Calu3 (cell line): ENCODE data around the gene MINDY1. TPM values are rescaled to one million over a fixed set of nuclear protein-coding genes. Genes with fewer than 3 reads are reported as not detected.
A peak's percentile ranks its signal among the peaks of the same experiment; 100 is the strongest.

Experiments used
- BruUV-seq: library from RNA; stranded (reverse); fragments of 400-500 nt; replicated peaks from 2 replicates; lab custom pipeline; 2021; lab: Mats Ljungman, UMichigan
- CTCF ChIA-PET: fragments of 300-600 bp; sonication (Branson Sonifier 250); formaldehyde crosslinking; loops from one replicate; lab custom pipeline; 2022; ENCODE audit warnings: antibody characterized with exemption; lab: Charles Lee
- DNase-seq: peaks from one replicate; pipeline ENCODE4 v3.0.0; 2022
- H3K27ac Mint-ChIP-seq: one replicate; pipeline ENCODE4 v1.8.0; 2022; ENCODE audit warnings: mixed read lengths; ENCODE audit not compliant: unreplicated experiment
- H3K27me3 Mint-ChIP-seq: one replicate; pipeline ENCODE4 v1.8.0; 2022; ENCODE audit warnings: mixed read lengths; ENCODE audit not compliant: unreplicated experiment
- H3K36me3 Mint-ChIP-seq: one replicate; pipeline ENCODE4 v1.8.0; 2022; ENCODE audit warnings: mild to moderate bottlenecking, moderate library complexity, mixed read lengths; ENCODE audit not compliant: insufficient read depth, unreplicated experiment
- H3K4me1 Mint-ChIP-seq: one replicate; pipeline ENCODE4 v1.8.0; 2022; ENCODE audit warnings: mild to moderate bottlenecking, low read depth, mixed read lengths; ENCODE audit not compliant: unreplicated experiment
- H3K4me3 Mint-ChIP-seq: one replicate; pipeline ENCODE4 v1.8.0; 2022; ENCODE audit warnings: mild to moderate bottlenecking, low read depth, moderate library complexity, mixed read lengths; ENCODE audit not compliant: unreplicated experiment
- H3K9me3 Mint-ChIP-seq: one replicate; pipeline ENCODE4 v1.8.0; 2022; ENCODE audit warnings: low read depth, mixed read lengths; ENCODE audit not compliant: unreplicated experiment
- CTCF ChIP-seq: fragments of 200-600 bp; IDR thresholded peaks from one replicate; pipeline ENCODE4 v1.8.0; 2022; ENCODE audit warnings: antibody characterized with exemption; ENCODE audit not compliant: unreplicated experiment
- intact Hi-C: fragments of 100-400 bp; cut with micrococcal nuclease; formaldehyde crosslinking; loops from one replicate; pipeline ENCODE4 v1.10.0; 2022; ENCODE audit not compliant: unreplicated experiment
- total RNA-seq: library from RNA; stranded (reverse); gene quantifications from 2 replicates; pipeline ENCODE4 v1.2.3, GENCODE V29; 2022

Gene MINDY1
- total RNA-seq, 1 experiment from 2014 or later = 17.6 TPM

- Mint-ChIP-seq H3K4me1 (peaks cover 27% of the 10 kb centered on the region), H3K27ac (no peak overlapping the region), H3K36me3 (peaks cover 30% of the 10 kb centered on the region), H3K4me3 (no peak overlapping the region), H3K27me3 (no peaks in the 10 kb centered on the region), H3K9me3 (no peaks in the 10 kb centered on the region)
- DNase-seq = no peak
- intact Hi-C loops = no loop called here
- no TSS peak for BruUV-seq
- CTCF ChIA-PET = no interaction called here
- TF ChIP-seq CTCF = no peak
Measured at GRCh38 chr1:151011154-151011850, 4.6 kb upstream of the MINDY1 start.

- BruUV-seq = no TSS peak
- TF ChIP-seq CTCF = no peak
- CTCF ChIA-PET = no interaction called here
- H3K27me3 Mint-ChIP-seq = no peaks in the 10 kb centered on the region
- H3K27ac Mint-ChIP-seq = no peak overlapping the region
- peaks cover 37% of the 10 kb centered on the region for H3K4me1 Mint-ChIP-seq
- no peaks in the 10 kb centered on the region for H3K9me3 Mint-ChIP-seq
- no peak for DNase-seq
- intact Hi-C loops = no loop called here
- H3K36me3 Mint-ChIP-seq = peaks cover 39% of the 10 kb centered on the region
- H3K4me3 Mint-ChIP-seq = no peak overlapping the region
Measured at GRCh38 chr1:151010346-151010726, 3.6 kb upstream of the MINDY1 start.

GRCh38 chr1:151009674-151010345 is 3.1 kb upstream of the MINDY1 start:
- no TSS peak for BruUV-seq
- no peak for TF ChIP-seq CTCF
- H3K4me1 Mint-ChIP-seq = peaks cover 37% of the 10 kb centered on the region
- H3K27me3 Mint-ChIP-seq = no peaks in the 10 kb centered on the region
- peak overlapping the region; percentile 96 for H3K4me3 Mint-ChIP-seq
- CTCF ChIA-PET = no interaction called here
- intact Hi-C loops = loop anchor here (5.0 kb wide), 1 partner anchor 133 kb away; the partner anchor contains the start of gene ARNT
- H3K36me3 Mint-ChIP-seq = peaks cover 43% of the 10 kb centered on the region
- H3K27ac Mint-ChIP-seq = no peak overlapping the region
- no peaks in the 10 kb centered on the region for H3K9me3 Mint-ChIP-seq
- DNase-seq = no peak

- TF ChIP-seq CTCF = no peak
- CTCF ChIA-PET = interaction anchor here (1.5 kb wide), 1 partner anchor 39 kb away, joined by 4 read pairs; the partner anchor contains the start of gene C1orf56
- Mint-ChIP-seq H3K4me3 (peak overlapping the region; percentile 96), H3K9me3 (no peaks in the 10 kb centered on the region), H3K4me1 (peaks cover 37% of the 10 kb centered on the region), H3K36me3 (peaks cover 43% of the 10 kb centered on the region), H3K27ac (peak overlapping the region; percentile 95), H3K27me3 (no peaks in the 10 kb centered on the region)
- TSS peak; percentile 24 for BruUV-seq
- no peak for DNase-seq
- intact Hi-C loops = loop anchor here (5.0 kb wide), 1 partner anchor 132 kb away; the partner anchor contains the start of gene ARNT
Measured at GRCh38 chr1:151009206-151009587, 2.5 kb upstream of the MINDY1 start.
